HEK293 (cell line): ENCODE data around the gene CTCFL.

ENCODE experiments used
- CTCF ChIA-PET: fragments of 350-600 bp; formaldehyde crosslinking; extraction: SDS; loops from one replicate; lab custom pipeline; 2021; ENCODE audit warnings: antibody characterized with exemption; lab: Yijun Ruan, JAX
- POLR2A ChIA-PET: fragments of 300-600 bp; formaldehyde crosslinking; extraction: SDS; loops from one replicate; lab custom pipeline; 2020; ENCODE audit warnings: antibody characterized with exemption, inconsistent platforms; lab: Yijun Ruan, JAX
- H3K27ac ChIP-seq: fragments of 200-500 bp; sonication (Bioruptor generic); 2 replicates; pipeline ENCODE4 v1.5.1; 2014; ENCODE audit warnings: low read depth, low read length, control low read depth, inconsistent platforms; ENCODE audit errors: extremely low read depth
- H3K36me3 ChIP-seq, 2 experiments: fragments of 200-500 bp in 1 of 2; sonication (Bioruptor generic) in 1 of 2; 1 replicate in 1 of 2; 2 replicates in 1 of 2; pipeline ENCODE4 v1.5.1; 2014 to 2017; ENCODE audit warnings: inconsistent platforms in 2 of 2, low read length in 2 of 2; ENCODE audit not compliant: control insufficient read depth in 2 of 2, insufficient read depth in 1 of 2
- H3K4me1 ChIP-seq: fragments of 200-500 bp; sonication (Bioruptor generic); 2 replicates; pipeline ENCODE4 v1.5.1; 2014; ENCODE audit warnings: mild to moderate bottlenecking, low read length, inconsistent platforms; ENCODE audit not compliant: control insufficient read depth, insufficient read depth
- H3K4me3 ChIP-seq: 2 replicates; pipeline ENCODE4 v1.5.1; 2011; ENCODE audit warnings: low read depth, mild to moderate bottlenecking, control low read depth, low read length, moderate library complexity
- H3K9me3 ChIP-seq: fragments of 200-500 bp; sonication (Bioruptor generic); 2 replicates; pipeline ENCODE4 v1.5.1; 2014; ENCODE audit warnings: low read depth, low read length, inconsistent platforms; ENCODE audit not compliant: control insufficient read depth, insufficient read depth
- KLF1 ChIP-seq: fragments of 450-650 bp; formaldehyde crosslinking; IDR thresholded peaks from 2 replicates; pipeline ENCODE4 v1.5.1; 2016; ENCODE audit warnings: missing biosample characterization, missing genetic modification characterization
- SCRT2 ChIP-seq: fragments of 450-650 bp; formaldehyde crosslinking; IDR thresholded peaks from 2 replicates; pipeline ENCODE4 v1.5.1; 2016; ENCODE audit warnings: missing biosample characterization, missing genetic modification characterization
- SETDB1 ChIP-seq: IDR thresholded peaks from one replicate; pipeline ENCODE4 v1.6.1; 2017; ENCODE audit warnings: mild to moderate bottlenecking, low read length, moderate library complexity, mixed read lengths; ENCODE audit not compliant: insufficient read length
- WT1 ChIP-seq: fragments of 450-650 bp; formaldehyde crosslinking; IDR thresholded peaks from 2 replicates; pipeline ENCODE4 v1.5.1; 2016; ENCODE audit warnings: missing biosample characterization, missing genetic modification characterization
- ZBTB49 ChIP-seq: fragments of 450-650 bp; formaldehyde crosslinking; IDR thresholded peaks from 2 replicates; pipeline ENCODE4 v1.5.1; 2016; ENCODE audit warnings: missing biosample characterization, missing genetic modification characterization, low read depth
- ZNF146 ChIP-seq: fragments of 450-650 bp; formaldehyde crosslinking; IDR thresholded peaks from 2 replicates; pipeline ENCODE4 v1.5.1; 2016; ENCODE audit warnings: missing biosample characterization, missing genetic modification characterization
- ZNF266 ChIP-seq: fragments of 450-650 bp; formaldehyde crosslinking; IDR thresholded peaks from 2 replicates; pipeline ENCODE4 v1.5.1; 2016; ENCODE audit warnings: missing biosample characterization, missing genetic modification characterization, low read depth
- ZNF341 ChIP-seq: fragments of 450-650 bp; formaldehyde crosslinking; IDR thresholded peaks from 2 replicates; pipeline ENCODE4; 2016; ENCODE audit warnings: low read depth, missing biosample characterization, missing genetic modification characterization
- ZNF362 ChIP-seq: fragments of 450-650 bp; formaldehyde crosslinking; IDR thresholded peaks from 2 replicates; pipeline ENCODE4 v1.5.1; 2016; ENCODE audit warnings: missing biosample characterization, missing genetic modification characterization
- ZNF449 ChIP-seq: fragments of 450-650 bp; formaldehyde crosslinking; IDR thresholded peaks from 2 replicates; pipeline ENCODE4 v1.5.1; 2017; ENCODE audit warnings: missing biosample characterization, mild to moderate bottlenecking, missing genetic modification characterization, moderate library complexity
- ZNF677 ChIP-seq: fragments of 450-650 bp; IDR thresholded peaks from 2 replicates; pipeline ENCODE4 v1.5.0; 2018; ENCODE audit warnings: missing biosample characterization, mild to moderate bottlenecking, missing genetic modification characterization, moderate library complexity
- ZSCAN4 ChIP-seq: fragments of 450-650 bp; formaldehyde crosslinking; IDR thresholded peaks from 2 replicates; pipeline ENCODE4 v1.5.1; 2017; ENCODE audit warnings: missing biosample characterization, missing genetic modification characterization

Gene CTCFL

GRCh38 chr20:57478176-57478575, 46.8 kb downstream of the CTCFL start (continued):
- TF ChIP-seq ZSCAN4, result no peak
- TF ChIP-seq ZNF677 (tag by site-specific recombination), result no peak

- no peak for TF ChIP-seq KLF1 (tag by site-specific recombination)
- TF ChIP-seq WT1 (tag by site-specific recombination), result peak; percentile 77
- TF ChIP-seq, all 188 proteins: peak for 1
- Histone ChIP-seq H3K9me3 (no peaks in the 10 kb centered on the region), H3K4me3 (no peak overlapping the region), H3K27ac (no peak overlapping the region), H3K36me3 (no peaks in the 10 kb centered on the region), H3K4me1 (no peaks in the 10 kb centered on the region)
- CTCF ChIA-PET, result interaction anchor here (0.6 to 1.9 kb wide), 4 partner anchors 17 to 120 kb away, joined by 3 to 7 read pairs (median 6); no protein-coding TSS in a partner anchor
- POLR2A ChIA-PET, result no interaction called here
These were observed 48.1 kb downstream of the CTCFL start for GRCh38 chr20:57476641-57477461.

GRCh38 chr20:57476084-57476526, 48.8 kb downstream of the CTCFL start:
- H3K4me3 ChIP-seq, result no peak overlapping the region
- no peaks in the 10 kb centered on the region for H3K4me1 ChIP-seq
- POLR2A ChIA-PET, result no interaction called here
- H3K27ac ChIP-seq, result no peak overlapping the region
- peak; percentile 70 for TF ChIP-seq SCRT2
- TF ChIP-seq ZNF146, result no peak
- no peaks in the 10 kb centered on the region for H3K9me3 ChIP-seq
- CTCF ChIA-PET, result interaction anchor here (0.5 to 1.9 kb wide), 5 partner anchors 18 to 120 kb away, joined by 3 to 7 read pairs (median 4); no protein-coding TSS in a partner anchor
- H3K36me3 ChIP-seq, result no peaks in the 10 kb centered on the region

GRCh38 chr20:57475388-57476083, 49.4 kb downstream of the CTCFL start:
- H3K4me3 ChIP-seq, result no peak overlapping the region
- ChIA-PET POLR2A (no interaction called here), CTCF (interaction anchor here (0.5 to 1.1 kb wide), 3 partner anchors 13 to 99 kb away, joined by 3 to 4 read pairs (median 3); no protein-coding TSS in a partner anchor)
- TF ChIP-seq SETDB1, result peak; percentile 19
- TF ChIP-seq ZBTB49, result no peak
- TF ChIP-seq ZNF266, result no peak
- peak; percentile 73 for TF ChIP-seq ZNF341 (tag by site-specific recombination)
- TF ChIP-seq, all 188 proteins: peak for 2
- H3K9me3 ChIP-seq, result no peaks in the 10 kb centered on the region
- no peak overlapping the region for H3K27ac ChIP-seq
- H3K4me1 ChIP-seq, result no peaks in the 10 kb centered on the region
- H3K36me3 ChIP-seq, result no peaks in the 10 kb centered on the region

- Histone ChIP-seq H3K36me3 (no peaks in the 10 kb centered on the region), H3K9me3 (no peaks in the 10 kb centered on the region), H3K27ac (no peak overlapping the region), H3K4me3 (no peak overlapping the region), H3K4me1 (no peaks in the 10 kb centered on the region)
- CTCF ChIA-PET, result interaction anchor here (1.1 kb wide), 1 partner anchor 13 kb away, joined by 3 read pairs; no protein-coding TSS in a partner anchor
- TF ChIP-seq ZNF449 (tag by site-specific recombination) (no peak), ZNF362 (no peak)
- POLR2A ChIA-PET, result no interaction called here
These were observed 50.1 kb downstream of the CTCFL start for GRCh38 chr20:57474816-57475215.
